GM12878 (cell line): ENCODE results near the gene TCF4.

ENCODE experiments used
- GABPA ChIP-seq: IDR thresholded peaks from 2 replicates; pipeline ENCODE4 v1.6.1; 2014; ENCODE audit warnings: antibody characterized with exemption, low read depth, mild to moderate bottlenecking, inconsistent platforms
- MXI1 ChIP-seq: fragments of 150-350 bp; IDR thresholded peaks from 2 replicates; pipeline ENCODE4 v1.6.1; 2011; ENCODE audit warnings: low read depth, mild to moderate bottlenecking, inconsistent platforms, low read length, improper control_type of control experiment
- TF ChIP-seq, protein P1 (sequence below): IDR thresholded peaks from 2 replicates; pipeline ENCODE4 v1.6.1; 2012; ENCODE audit warnings: low read length, inconsistent platforms
- TF ChIP-seq, protein P2 (sequence below), 3 experiments: IDR thresholded peaks in 2 of 3; conservative IDR thresholded peaks in 1 of 3; 2 replicates each; pipeline ENCODE4 v1.5.1; 2011; ENCODE audit warnings: low read depth in 3 of 3, low read length in 3 of 3, mild to moderate bottlenecking in 3 of 3, control low read depth in 2 of 3, moderate library complexity in 2 of 3, inconsistent platforms in 1 of 3, mixed read lengths in 1 of 3; ENCODE audit not compliant: control insufficient read depth in 2 of 3, insufficient read depth in 1 of 3; ENCODE audit errors: extremely low read depth in 1 of 3
- TF ChIP-seq, protein P3 (sequence below): fragments of 450-650 bp; IDR thresholded peaks from 2 replicates; pipeline ENCODE4 v1.6.1; 2017; ENCODE audit warnings: antibody characterized with exemption, mild to moderate bottlenecking, moderate library complexity
- TF ChIP-seq, protein P4 (sequence below): IDR thresholded peaks from 2 replicates; pipeline ENCODE4 v1.6.1; 2011; ENCODE audit warnings: borderline replicate concordance, low read depth, mild to moderate bottlenecking, moderate library complexity, low read length; ENCODE audit not compliant: insufficient read depth, poor library complexity, severe bottlenecking

DNA sequence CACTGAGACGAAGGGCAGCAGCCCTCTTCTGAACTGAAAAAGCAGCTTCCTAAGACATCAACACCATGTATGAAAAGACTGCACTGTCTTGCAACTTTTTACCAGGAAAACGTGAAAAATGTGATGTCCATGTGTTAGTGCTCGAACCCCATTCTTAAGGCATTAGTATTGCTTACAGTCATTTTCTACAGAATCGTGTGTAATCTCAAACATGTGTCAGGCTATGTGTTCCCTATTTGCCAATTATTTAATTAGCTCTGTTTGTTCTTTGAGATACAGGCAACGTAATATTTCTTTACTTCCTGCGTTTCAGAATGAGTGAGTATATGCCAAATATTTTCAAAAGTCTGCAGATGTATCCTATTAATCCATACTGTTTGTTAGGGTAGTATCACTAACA, 321.0 kb downstream of the TCF4 start:
- TF ChIP-seq, protein P1, sequence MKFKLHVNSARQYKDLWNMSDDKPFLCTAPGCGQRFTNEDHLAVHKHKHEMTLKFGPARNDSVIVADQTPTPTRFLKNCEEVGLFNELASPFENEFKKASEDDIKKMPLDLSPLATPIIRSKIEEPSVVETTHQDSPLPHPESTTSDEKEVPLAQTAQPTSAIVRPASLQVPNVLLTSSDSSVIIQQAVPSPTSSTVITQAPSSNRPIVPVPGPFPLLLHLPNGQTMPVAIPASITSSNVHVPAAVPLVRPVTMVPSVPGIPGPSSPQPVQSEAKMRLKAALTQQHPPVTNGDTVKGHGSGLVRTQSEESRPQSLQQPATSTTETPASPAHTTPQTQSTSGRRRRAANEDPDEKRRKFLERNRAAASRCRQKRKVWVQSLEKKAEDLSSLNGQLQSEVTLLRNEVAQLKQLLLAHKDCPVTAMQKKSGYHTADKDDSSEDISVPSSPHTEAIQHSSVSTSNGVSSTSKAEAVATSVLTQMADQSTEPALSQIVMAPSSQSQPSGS, result no peak
- TF ChIP-seq, protein P2, sequence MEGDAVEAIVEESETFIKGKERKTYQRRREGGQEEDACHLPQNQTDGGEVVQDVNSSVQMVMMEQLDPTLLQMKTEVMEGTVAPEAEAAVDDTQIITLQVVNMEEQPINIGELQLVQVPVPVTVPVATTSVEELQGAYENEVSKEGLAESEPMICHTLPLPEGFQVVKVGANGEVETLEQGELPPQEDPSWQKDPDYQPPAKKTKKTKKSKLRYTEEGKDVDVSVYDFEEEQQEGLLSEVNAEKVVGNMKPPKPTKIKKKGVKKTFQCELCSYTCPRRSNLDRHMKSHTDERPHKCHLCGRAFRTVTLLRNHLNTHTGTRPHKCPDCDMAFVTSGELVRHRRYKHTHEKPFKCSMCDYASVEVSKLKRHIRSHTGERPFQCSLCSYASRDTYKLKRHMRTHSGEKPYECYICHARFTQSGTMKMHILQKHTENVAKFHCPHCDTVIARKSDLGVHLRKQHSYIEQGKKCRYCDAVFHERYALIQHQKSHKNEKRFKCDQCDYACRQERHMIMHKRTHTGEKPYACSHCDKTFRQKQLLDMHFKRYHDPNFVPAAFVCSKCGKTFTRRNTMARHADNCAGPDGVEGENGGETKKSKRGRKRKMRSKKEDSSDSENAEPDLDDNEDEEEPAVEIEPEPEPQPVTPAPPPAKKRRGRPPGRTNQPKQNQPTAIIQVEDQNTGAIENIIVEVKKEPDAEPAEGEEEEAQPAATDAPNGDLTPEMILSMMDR (IDR thresholded peaks at IDR 0.05 in 2 of 3, conservative IDR thresholded peaks at IDR 0.05 in 1 of 3; ENCODE audit: control insufficient read depth in 2 of 3, extremely low read depth in 1 of 3, insufficient read depth in 1 of 3, low read depth in 3 of 3, low read length in 3 of 3), result no peak
- TF ChIP-seq MXI1 (no peak), GABPA (no peak)
- TF ChIP-seq, protein P3, sequence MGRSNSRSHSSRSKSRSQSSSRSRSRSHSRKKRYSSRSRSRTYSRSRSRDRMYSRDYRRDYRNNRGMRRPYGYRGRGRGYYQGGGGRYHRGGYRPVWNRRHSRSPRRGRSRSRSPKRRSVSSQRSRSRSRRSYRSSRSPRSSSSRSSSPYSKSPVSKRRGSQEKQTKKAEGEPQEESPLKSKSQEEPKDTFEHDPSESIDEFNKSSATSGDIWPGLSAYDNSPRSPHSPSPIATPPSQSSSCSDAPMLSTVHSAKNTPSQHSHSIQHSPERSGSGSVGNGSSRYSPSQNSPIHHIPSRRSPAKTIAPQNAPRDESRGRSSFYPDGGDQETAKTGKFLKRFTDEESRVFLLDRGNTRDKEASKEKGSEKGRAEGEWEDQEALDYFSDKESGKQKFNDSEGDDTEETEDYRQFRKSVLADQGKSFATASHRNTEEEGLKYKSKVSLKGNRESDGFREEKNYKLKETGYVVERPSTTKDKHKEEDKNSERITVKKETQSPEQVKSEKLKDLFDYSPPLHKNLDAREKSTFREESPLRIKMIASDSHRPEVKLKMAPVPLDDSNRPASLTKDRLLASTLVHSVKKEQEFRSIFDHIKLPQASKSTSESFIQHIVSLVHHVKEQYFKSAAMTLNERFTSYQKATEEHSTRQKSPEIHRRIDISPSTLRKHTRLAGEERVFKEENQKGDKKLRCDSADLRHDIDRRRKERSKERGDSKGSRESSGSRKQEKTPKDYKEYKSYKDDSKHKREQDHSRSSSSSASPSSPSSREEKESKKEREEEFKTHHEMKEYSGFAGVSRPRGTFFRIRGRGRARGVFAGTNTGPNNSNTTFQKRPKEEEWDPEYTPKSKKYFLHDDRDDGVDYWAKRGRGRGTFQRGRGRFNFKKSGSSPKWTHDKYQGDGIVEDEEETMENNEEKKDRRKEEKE, result no peak
- TF ChIP-seq, protein P4, sequence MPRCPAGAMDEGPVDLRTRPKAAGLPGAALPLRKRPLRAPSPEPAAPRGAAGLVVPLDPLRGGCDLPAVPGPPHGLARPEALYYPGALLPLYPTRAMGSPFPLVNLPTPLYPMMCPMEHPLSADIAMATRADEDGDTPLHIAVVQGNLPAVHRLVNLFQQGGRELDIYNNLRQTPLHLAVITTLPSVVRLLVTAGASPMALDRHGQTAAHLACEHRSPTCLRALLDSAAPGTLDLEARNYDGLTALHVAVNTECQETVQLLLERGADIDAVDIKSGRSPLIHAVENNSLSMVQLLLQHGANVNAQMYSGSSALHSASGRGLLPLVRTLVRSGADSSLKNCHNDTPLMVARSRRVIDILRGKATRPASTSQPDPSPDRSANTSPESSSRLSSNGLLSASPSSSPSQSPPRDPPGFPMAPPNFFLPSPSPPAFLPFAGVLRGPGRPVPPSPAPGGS, result no peak
